GM04503 (cell line): ENCODE measurements around the gene SELENOI.
"Not testable (repeated sequence)": the region's sequence is repeated elsewhere in the genome, so short reads cannot be mapped to it uniquely, and the experiment has no call there.

Source experiments
- DNase-seq: peaks from one replicate; pipeline ENCODE4 v3.0.0-alpha.2; 2012; ENCODE audit warnings: low read depth

SELENOI gene

DNA sequence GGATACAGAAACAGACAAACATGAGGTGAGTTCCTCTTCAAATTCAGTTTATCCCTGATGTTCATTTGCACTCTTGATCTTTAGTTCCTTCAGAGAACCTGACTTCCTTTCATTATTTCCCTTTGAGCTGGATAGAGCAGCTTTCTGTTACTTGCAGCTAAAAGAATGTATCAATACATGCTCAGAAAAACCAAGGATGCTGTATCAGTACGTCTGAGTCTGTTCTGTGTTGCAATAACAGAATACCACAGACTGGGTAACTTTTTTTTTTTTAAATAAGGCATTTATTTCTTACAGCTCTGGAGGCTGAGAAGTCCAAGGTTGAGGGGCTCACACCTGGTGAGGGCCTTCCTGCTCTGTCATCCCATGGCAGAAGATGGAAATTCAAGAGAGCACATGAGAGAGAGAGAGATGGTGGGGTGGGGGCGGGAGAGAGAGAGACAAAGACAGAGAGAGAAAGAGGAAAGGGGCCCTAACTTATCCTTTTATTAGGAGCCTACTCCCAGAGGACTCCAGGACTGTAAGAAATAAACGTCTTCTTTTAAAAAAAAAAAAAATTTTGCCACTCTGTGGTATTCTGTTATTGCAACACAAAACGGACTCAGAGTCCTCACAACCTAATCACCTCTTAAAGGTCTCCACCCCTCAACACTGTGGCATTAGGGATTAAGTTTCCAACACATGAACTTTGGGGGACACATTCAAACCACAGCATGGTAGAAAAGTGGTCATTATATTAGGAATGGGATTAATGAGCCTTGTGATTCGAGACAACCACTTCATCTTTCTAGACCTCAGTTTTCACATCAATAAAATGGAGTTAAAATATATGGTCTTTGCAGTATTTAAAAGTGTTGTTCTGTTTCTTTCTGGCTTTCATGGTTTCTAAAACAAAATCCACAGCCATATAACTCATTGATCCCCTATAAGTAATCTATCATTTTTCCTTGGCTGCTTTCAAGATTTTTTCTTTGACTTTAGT, 18.4 kb upstream of the SELENOI start:
- no peak for DNase-seq

DNA sequence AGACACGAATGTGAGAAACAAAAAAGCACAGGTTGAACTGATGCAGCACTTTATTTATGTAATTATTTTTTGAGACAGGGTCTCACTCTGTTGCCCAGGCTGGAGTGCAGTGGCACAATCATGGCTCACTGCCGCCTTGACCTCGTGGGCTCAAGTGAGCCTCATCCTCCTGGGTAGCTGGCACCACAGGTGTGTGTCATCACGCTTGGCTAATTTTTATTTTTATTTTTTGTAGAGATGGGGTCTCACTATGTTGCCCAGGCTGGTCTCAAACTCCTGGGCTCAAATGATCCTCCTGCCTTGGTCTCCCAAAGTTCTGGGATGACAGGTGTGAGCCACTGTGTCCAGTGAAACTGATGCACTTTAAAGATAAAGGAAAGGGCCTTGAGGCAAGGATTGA, 16.9 kb upstream of the SELENOI start:
- not testable (repeated sequence) for DNase-seq

DNA sequence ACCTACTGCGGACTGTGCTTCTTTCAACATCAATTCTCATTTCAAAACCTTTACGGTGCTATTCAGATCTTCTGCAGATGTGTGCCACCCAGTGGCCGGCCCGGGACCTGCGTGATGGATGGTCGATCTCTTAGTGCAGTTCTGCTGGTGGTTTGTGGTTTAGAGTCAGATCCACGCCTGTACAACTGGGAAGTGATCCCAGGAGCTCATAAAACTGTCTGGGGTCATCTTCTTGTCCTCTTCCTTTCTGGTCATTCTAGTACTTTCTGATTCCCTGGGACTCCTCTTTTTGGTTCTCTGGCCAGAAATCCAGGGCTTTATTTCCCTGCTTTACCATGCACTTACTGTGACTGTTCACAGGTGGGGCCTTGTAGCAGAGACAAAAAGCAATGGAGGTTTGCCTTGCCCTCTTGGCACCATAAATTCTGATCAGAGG, 15.8 kb upstream of the SELENOI start:
- peak; percentile 86 for DNase-seq

DNA sequence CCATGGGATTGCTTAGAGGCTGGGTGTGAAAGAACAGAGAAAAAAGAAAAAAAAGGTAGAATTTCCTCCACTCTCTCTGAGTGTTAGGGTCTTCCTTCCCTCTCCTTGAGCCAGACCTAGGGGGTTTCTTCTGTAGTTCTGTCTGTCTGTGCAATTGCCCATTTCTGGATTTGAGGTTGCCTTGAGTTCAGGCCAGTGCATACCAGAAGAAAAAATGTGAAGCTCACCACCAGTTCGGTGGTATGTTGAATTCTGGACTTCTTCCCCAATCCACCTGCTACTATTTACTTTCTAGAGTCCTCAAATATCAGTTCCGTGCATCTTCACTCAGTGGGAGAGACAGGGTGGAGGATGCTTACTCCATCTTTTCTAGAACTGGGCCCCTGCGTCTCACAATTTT, 15.3 kb upstream of the SELENOI start:
- DNase-seq = no peak

DNA sequence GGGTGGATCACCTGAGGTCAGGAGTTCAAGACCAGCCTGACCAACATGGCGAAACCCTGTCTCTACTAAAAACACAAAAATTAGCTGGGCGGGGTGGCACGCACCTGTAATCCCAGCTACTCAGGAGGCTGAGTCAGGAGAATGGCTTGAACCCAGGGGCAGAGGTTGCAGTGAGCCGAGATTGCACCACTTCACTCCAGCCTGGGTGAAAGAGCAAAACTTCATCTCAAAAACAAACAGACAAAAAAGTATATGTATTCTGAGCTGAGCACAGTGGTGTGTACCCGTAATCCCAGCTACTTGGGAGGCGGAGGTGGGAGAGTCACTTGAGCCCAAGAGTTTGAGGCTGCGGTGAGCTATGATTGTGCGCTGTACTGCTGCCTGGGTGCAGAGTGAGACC, 14.6 kb upstream of the SELENOI start:
- DNase-seq = not testable (repeated sequence)

DNA sequence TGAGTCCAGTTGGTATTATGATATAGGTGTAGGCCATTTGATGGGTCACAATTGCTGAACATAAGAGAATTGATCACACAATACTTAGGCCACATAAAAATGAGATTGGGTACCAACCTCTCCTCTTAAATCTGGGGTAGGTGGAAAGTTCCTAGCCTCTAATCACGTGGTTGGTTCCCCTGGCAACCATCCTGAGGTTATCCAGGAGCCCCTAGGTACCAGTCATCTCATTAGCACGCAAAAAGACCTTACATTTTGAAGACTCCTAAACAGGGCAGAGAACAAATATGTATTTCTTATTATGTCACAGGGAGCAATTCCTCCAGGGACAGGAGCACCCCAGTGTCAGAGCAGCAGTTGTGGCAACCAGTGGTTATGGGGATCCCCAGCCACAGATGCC, 12.7 kb upstream of the SELENOI start:
- no peak for DNase-seq

DNA sequence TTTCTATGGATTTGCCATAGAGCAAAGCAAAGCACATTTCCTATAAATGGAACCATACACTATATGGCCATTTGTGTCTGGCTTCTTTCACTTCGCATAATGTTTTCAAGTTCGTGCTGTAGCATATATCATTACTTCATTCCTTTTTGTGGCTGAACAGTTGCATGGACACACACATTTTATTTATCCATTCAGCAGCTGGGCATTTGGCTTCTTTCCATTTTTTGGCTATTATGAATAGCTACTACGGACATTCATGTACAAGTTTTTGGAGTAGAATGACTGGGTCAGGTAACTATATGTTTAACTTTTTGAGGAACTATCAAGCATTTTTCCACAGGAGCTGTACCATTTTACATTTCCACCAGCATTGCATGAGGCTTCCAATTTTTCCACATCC, 10.7 kb upstream of the SELENOI start:
- DNase-seq = no peak

DNA sequence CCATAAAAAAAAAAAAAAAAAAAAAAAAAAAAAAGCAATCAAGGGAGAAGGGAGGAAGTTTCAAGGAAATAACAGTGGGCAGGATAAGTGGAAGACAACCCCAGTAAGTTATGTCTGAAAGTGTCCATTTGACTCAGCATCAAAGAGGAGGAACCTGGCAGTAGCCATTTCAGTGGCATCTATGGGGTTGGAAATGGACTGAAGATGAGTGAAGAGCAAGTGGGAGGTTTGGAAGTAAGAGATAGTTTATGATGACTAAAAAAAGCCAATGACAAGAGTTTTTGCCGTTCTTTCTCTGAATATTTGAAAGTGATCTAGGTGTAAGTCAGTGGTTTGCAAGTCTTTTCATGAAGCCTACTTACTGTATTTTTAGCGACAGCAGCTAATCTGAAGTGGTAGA, 9.2 kb upstream of the SELENOI start:
- no peak for DNase-seq

DNA sequence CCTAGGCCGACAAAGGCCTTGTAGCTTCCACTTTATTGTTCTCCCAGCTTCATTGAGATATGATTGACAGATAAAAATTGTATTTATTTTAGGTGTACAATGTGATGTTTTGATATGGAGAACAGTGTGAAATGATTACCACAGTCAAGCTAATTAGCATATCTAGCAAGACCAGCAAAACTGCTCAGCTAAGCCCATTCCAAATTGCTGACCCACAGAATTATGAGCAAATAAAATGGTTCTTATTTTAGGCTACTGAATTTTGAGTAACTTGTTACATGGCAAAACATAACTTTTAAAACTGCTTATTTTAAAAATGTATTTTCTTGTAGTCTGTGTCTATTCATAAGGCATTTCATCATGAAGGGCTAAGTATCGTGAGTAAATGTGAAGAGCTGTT, 8.6 kb upstream of the SELENOI start:
- no peak for DNase-seq

DNA sequence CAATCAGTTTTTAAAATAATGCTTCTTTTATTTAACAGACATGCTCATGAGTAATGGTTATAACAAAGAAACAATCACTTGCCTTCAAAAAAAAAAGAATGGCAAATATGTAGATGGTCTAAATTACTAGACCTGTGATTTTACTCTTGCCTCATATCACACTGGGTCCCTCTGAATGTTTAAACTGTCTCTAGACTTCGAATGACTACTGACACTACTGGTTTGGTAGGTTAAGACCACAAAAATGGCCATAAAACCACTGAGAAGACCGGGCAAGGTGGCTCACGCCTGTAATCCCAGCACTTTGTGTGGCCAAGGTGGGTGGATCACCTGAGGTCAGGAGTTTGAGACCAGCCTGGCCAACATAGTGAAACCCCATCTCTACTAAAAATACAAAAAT, 5.1 kb upstream of the SELENOI start:
- no peak for DNase-seq

DNA sequence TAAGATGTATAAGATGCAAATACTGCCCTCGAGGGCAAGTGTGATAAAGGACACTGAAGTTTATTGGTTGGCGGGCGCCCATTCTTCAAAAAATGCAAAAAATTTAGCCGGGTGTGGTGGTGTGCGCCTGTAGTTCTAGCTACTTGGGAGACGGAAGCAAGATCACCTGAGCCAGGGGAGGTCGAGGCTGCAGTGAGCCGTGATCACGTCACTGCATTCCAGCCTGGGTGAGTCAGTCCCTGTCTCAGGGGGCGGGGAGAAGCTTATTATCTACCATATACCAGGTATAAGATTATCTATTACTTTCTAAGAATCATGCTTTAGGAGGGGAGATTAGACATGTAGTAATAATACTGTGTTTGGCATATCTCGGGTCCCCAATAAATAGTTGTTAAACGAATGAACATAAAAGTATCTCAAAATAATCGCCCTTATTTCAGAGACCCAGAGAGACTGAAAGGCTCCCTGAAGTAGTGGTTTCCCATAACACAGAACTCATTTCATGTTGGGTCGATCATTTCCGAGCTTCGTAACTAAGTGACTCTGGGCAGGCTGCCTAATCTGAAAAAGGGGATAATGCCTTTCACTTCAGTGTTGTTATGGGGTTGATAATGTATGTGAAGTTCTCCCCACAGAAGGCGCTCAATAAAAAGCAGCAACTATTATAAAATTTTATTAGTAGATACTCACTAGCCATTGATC, 1.2 kb upstream of the SELENOI start:
- DNase-seq = no peak

DNA sequence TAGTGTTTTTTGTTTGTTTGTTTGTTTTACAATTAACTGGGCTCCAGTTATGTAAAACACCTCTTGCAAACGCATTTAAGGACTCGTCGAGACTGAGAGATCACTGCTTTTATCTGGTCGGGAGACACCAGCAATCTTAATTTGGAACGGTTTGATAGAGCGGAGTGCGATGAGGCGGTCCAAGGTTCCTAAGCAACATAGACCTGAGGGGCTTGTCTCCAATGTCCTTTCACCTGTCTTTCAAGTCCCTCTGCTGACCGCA, 729 bp upstream of the SELENOI start:
- DNase-seq = no peak

DNA sequence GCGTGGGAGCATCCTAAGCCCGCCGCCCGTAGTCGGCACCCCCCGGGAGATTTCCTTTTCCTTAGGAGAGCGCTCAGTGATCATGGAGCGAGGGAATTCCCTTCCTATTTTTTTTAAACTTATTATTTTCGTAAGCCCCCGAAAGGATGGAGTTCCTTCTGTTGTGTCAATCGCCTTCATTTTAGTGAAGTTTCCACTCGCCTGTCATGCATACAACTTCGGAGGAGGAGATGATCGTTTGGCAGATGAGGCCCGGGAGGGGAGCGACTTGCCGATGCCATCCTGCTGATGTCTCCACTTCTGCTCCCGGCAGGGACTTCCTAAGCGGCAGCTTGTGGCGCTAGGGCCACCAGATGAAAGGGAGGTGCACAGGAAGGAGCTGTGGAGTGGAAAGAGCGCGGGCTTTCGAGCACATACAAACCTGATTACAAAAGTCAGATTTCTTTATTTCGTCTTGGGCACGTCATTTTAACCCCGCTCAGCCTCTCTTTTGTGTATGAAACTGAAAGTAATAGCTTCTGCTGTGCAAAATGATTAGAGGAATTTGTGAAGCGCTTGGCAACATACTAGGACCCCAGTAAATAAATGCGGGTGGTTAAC, 611 bp downstream of the SELENOI start, which contains the start of gene ADGRF3:
TSS of gene ADGRF3 (minus strand) at position 336 of the 600 bp plus-strand sequence. CDS start 555 bp downstream, outside the sequence.
- no peak for DNase-seq

DNA sequence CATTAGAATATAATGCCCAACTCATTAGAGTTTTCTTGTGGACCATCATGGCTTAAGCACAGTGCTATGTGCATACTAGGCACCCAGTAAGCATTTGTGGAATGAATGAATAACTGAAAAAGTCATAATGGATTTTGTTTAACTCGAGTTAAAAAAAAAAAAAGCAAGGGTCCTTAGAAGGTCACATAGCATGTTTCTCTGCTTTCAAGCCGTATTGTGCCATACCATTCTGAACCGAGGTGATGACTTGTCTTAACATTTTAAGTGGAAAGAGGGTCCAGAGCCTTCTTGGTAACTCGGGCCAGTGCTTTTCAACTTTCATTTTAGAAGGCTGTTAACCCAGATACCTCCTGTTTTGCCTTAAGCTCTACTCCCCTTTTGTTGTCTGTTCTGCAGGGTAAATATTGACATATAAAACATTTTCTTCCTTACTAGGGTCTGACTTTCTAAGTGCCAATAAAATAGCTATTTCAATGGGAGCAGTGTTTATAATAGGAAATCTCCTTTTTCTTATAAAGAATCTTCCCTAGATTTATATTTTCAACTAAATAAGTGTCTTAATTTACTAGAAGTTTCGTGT, 1.4 kb downstream of the SELENOI start:
- DNase-seq = no peak

DNA sequence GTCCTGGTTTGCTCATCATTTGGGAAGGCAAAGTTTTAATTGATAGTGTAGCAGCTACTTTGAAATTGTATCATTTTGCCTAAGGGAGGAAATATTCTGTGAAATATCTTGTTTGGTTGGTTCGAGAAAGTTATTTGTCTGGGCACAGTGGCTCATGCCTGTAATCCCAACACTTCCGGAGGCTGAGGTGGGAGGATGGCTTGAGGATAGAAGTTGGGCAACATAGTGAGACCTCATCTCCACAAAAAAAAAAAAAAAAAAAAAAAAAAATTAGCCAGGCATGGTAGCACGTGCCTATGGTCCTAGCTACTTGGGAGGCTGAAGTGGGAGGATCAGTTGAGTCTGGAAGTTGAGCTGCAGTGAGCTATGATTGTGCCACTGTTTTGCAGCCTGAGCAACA, 3.7 kb downstream of the SELENOI start:
- DNase-seq = no peak

DNA sequence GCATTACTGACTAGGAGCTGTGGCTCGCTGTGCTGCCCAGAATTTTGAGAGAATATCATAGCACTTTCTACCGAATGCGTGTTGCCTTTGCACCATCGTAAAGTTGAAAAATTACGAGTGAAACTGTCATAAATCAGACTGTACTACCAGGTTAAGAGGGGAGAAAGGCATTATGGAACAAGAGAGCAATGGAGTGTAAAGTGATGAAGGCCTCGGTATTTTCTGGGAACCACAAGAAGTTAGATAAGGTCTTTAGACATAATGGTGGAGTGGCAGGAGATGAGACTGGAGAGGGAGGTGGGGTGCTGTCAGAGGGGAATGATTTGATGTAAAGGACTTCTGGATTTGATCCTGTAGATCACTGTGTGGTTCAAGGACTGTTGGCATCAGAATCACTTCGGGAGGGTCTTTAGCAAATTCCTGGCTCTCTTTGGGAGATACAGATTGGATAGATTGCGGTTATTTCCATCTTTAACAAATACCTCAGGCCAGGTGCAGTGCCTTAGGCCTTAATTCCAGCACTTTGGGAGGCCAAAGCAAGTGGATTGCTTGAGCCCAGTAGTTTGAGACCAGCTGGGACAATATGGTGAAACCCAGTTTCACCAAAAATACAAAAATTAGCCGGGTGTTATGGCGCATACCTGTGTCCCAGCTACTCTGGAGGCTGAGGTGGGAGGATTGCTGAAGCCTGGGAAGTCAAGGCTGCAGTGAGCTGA, 5.6 kb downstream of the SELENOI start:
- DNase-seq = no peak

DNA sequence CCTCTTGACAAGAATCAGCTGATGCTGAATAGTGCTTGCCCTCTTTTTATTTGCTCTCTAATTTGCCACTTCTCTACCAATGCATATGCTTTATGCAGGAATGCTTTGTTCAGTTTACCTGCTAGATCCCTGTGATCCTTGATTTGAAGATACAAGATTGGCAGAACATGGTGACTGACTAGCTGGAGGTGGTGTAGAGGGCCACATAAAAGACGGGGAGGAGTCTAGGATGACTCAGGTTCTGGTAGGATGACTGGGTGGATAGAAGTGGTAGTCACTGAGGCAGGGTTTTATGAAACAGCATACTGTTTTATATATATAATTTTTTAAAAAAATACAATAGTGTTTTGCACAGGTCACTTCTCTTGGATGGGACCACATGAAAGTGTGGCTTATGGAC, 6.9 kb downstream of the SELENOI start:
- no peak for DNase-seq

DNA sequence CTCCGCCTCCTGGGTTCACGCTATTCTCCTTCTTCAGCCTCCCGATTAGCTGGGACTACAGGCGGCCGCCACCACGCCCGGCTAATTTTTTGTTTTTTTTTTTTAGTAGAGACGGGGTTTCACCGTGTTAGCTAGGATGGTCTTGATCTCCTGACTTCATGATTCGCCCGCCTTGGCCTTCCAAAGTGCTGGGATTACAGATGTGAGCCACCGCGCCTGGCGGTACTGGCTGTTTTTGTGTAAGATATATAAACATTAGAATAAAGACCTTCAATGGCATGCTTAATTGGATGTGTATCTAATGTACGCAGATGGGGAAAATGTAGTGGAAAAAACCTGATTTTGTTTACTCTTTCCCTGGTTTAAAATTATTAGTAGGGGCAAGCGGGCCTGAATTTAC, 8.5 kb downstream of the SELENOI start:
- DNase-seq = not testable (repeated sequence)

DNA sequence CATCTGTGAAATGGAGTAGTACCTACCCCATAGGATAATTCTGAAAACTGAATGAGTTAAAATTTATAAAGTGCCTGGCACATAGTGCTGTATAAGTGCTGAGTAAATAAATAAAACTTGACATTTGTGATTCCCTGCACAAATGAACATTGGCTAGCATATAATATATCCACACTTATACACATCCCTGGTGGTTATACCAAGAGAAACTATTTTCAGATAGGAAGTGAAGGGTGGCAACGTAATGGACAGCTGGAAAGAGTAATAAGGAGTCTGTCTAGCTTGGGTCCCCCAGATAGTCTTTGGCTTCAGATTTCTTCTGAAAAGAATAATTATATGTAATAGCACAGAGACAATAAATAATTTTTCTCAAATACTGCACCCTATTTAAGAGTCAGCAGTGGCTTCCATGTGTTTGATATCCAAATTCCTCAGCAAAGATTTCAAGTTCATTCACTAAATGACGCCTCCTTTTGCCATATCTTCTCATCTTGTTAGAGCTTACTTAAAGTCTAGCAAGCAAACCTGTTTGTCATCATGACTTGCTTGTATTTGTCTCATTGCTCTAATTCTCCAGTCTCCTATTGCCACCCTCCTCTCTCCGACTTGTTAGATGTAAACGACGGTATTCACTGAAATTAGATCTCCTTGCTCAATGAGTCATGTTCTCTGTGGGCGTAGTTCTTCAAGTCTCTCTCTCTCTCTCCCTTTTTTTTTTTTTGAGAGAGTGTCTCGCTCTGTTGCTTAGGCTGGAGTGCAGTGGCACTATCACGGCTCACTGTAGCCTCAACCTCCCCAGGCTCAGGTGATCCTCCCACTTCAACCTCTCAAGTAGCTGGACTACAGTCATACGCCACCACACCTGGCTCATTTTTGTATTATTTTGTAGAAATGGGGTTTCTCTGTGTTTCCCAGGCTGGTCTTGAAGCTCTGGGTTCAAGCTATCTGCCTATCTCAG, 9.4 kb downstream of the SELENOI start:
- peak; percentile 80 for DNase-seq

DNA sequence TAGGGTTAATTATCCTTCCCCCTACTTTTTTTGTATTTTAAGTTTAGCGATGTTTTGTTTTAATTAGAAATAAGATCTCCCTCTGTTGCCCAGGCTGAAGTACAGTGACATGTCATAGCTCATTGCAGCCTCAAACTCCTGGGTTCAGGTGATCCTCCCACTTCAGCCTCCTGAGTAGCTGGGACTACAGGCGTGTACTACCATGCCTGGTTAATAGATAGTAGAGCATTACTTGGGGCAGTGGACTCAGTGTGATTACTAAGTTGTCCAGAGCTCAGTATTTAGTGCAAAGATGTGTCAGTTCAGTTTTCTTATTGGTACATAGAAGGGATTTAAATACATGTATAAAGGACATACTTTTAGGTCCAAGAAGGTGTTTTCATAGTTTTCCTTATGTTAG, 10.2 kb downstream of the SELENOI start:
- no peak for DNase-seq

DNA sequence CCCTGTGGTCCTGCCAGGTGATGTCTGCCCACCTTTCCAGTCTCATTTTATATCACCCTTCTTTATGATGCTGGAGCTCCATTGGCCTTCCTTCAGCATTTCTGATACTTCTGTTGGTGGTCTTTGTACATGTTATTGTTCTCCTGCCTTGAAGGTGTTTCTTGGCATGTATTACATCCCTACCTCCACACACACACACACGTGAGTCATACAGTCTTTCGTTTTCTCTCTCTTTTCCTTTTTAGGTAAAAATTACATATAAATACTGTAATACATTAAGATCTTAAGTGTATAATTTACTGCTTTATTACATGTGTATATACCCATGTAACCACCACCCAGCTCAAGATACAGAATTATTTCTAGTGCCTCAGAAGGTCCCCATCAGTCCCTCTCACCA, 10.8 kb downstream of the SELENOI start:
- DNase-seq = no peak
